Brain microvascular endothelial cell (primary cell): Measurements from ENCODE around the gene TMEM89.

ENCODE experiments used
- DNase-seq: peaks from one replicate; pipeline ENCODE4 v3.0.0-alpha.2; 2020
- H3K27ac ChIP-seq: fragments of 250-450 bp; sonication (Bioruptor Pico); 2 replicates; pipeline ENCODE4 v1.5.1; 2020; ENCODE audit warnings: mild to moderate bottlenecking, moderate library complexity
- H3K27me3 ChIP-seq: fragments of 250-450 bp; sonication (Bioruptor Pico); replicated peaks from 2 replicates; pipeline ENCODE4 v1.5.1; 2020; ENCODE audit warnings: mild to moderate bottlenecking
- H3K36me3 ChIP-seq: fragments of 250-450 bp; sonication (Bioruptor Pico); replicated peaks from 2 replicates; pipeline ENCODE4 v1.5.1; 2020; ENCODE audit warnings: mild to moderate bottlenecking
- H3K4me3 ChIP-seq: 2 replicates; pipeline ENCODE4 v1.5.1; 2011; ENCODE audit warnings: low read depth, mild to moderate bottlenecking, control low read depth, low read length, moderate library complexity
- CTCF ChIP-seq: IDR thresholded peaks from 2 replicates; pipeline ENCODE4 v1.5.1; 2011; ENCODE audit warnings: low read depth, mild to moderate bottlenecking, moderate library complexity, low read length, control low read depth, inconsistent platforms; ENCODE audit errors: missing control alignments
- in situ Hi-C: cut with HindIII; loops from 2 replicates; pipeline ENCODE4 v1.10.0; 2017; ENCODE audit warnings: low sequenced_read_pairs, low pct_ligation_motif_present

TMEM89 gene

GRCh38 chr3:48631516-48632448, 10.2 kb upstream of the TMEM89 start:
- in situ Hi-C loops, result no loop called here
- no peak overlapping the region for H3K27ac ChIP-seq
- TF ChIP-seq CTCF, result no peak
- H3K36me3 ChIP-seq, result peaks cover 35% of the 10 kb centered on the region
- no peak for DNase-seq
- H3K4me3 ChIP-seq, result no peak overlapping the region
- no peaks in the 10 kb centered on the region for H3K27me3 ChIP-seq

- Histone ChIP-seq H3K27me3 (no peaks in the 10 kb centered on the region), H3K27ac (no peak overlapping the region), H3K4me3 (no peak overlapping the region), H3K36me3 (peaks cover 37% of the 10 kb centered on the region)
- TF ChIP-seq CTCF, result no peak
- no peak for DNase-seq
- in situ Hi-C loops, result no loop called here
Measured at GRCh38 chr3:48630833-48631232, 9.3 kb upstream of the TMEM89 start.

GRCh38 chr3:48630407-48630806, 8.8 kb upstream of the TMEM89 start:
- Histone ChIP-seq H3K27me3 (no peaks in the 10 kb centered on the region), H3K27ac (no peak overlapping the region), H3K4me3 (no peak overlapping the region), H3K36me3 (peaks cover 37% of the 10 kb centered on the region)
- in situ Hi-C loops, result no loop called here
- no peak for DNase-seq
- TF ChIP-seq CTCF, result no peak

- no peak for TF ChIP-seq CTCF
- Histone ChIP-seq H3K36me3 (peaks cover 37% of the 10 kb centered on the region), H3K4me3 (no peak overlapping the region), H3K27me3 (no peaks in the 10 kb centered on the region), H3K27ac (no peak overlapping the region)
- in situ Hi-C loops, result no loop called here
- no peak for DNase-seq
Measured at GRCh38 chr3:48629894-48630293, 8.3 kb upstream of the TMEM89 start.

GRCh38 chr3:48628277-48629017, 6.9 kb upstream of the TMEM89 start:
- no peak overlapping the region for H3K27ac ChIP-seq
- no peak overlapping the region for H3K4me3 ChIP-seq
- TF ChIP-seq CTCF, result no peak
- no peak for DNase-seq
- no peaks in the 10 kb centered on the region for H3K27me3 ChIP-seq
- in situ Hi-C loops, result no loop called here
- peaks cover 37% of the 10 kb centered on the region for H3K36me3 ChIP-seq
